GM20000 (cell line): ENCODE data around the gene PLEKHO2.

Experiments
- DNase-seq: peaks from one replicate; pipeline ENCODE4 v3.0.0; 2012; ENCODE audit warnings: low spot score
- CTCF ChIP-seq: IDR thresholded peaks from 2 replicates; pipeline ENCODE4 v1.5.1; 2012; ENCODE audit warnings: mild to moderate bottlenecking, control low read depth; ENCODE audit errors: extremely low read depth, missing control alignments

PLEKHO2 gene

DNA sequence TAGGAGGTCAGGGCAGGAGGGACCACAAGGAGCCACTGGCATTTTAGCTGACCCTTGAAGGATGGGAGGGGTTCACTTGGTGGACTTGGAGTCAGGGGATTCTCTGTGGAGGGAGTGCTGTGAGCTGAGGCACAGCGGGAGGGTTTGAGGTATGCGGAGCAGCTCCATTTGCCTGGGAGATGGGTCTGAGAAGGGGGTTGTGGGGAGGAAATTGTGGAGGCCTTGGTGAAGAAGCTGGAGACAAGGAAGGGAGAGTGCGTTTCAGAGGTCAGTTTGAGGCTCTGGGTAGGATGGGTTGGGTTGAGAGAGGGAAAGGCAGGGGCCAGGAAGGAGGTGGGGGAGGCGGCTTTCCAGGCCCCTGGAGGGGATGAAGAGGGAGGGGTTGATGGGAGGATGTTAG lies 20.2 kb downstream of the PLEKHO2 start:
- DNase-seq: no peak
- no peak for TF ChIP-seq CTCF

GRCh38 chr15:64862408-64862807 lies 20.7 kb downstream of the PLEKHO2 start:
- DNase-seq: no peak
- TF ChIP-seq CTCF: no peak

DNA sequence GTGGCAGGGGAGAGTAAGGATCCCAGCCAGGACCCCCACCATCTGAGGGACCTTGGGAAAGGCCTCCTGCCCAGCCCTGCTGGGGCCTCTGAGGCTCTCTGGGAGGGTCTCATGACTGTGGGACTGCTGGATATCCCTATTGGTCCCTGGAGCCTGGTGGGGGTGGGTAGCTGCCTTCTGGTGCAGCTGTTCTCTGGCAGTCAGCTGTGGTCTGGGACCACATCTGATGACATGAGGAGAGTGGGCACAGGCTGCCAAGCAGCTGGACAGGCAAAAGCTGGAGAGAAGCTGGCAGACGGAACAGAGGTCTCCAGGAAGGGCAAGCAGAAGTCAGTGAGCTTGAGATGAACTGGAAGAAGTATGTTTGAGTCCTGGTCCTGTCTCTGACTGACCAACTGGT lies 22.4 kb downstream of the PLEKHO2 start:
- DNase-seq: no peak
- no peak for TF ChIP-seq CTCF

- no peak for TF ChIP-seq CTCF
- DNase-seq: peak; percentile 46
Observed at GRCh38 chr15:64865126-64865997, 23.6 kb downstream of the PLEKHO2 start.

DNA sequence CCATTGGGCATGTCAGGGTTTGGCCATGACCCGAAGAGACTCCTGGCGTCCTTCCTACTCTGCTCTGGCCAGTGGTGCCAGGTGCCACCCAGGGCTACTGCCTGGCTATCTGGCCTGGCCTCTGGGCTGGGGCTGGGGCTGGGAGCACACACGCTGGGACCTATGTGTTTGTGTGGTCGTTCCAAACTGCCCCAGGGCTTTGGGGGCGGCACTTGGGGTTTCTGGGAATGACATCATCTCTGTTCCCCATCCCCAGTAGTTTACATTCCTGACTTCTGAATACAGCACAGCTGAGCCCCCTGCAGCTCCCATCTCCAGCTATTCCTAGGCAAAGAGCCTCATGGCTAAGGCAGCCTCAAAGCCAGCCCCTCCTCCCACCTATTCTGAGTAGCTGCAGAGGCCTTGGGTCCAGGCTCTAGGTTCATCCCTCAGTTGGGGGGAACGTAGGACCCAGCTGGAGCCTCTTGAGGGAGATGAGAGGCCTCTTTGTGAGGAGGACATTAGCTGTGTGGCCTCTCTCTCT lies 24.3 kb downstream of the PLEKHO2 start:
- TF ChIP-seq CTCF: no peak
- DNase-seq: no peak

GRCh38 chr15:64869501-64869900 lies 27.8 kb downstream of the PLEKHO2 start:
- no peak for DNase-seq
- no peak for TF ChIP-seq CTCF

DNA sequence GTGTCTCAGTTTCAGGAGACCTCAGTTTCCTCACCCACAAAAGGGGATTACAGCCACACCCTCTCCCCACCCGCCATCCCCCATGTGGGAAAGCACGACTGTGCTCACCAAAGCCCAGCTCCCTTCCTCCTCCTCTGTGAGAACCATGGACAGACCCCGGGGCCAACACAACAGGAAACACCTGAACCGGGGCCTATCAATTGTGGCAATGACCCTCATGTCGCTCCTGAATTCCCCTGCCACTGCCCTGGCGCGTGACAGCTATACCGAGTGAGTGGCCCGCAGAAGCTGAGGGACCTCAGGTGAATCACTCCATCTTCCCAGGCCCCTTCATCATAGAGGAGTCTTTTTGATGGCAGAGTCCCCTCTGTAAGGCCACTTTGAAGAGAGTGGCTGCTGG lies 28.6 kb downstream of the PLEKHO2 start:
- no peak for TF ChIP-seq CTCF
- no peak for DNase-seq
